Measurements from ENCODE around the gene LTBP4. TPM values are rescaled to one million over a fixed set of nuclear protein-coding genes. Genes with fewer than 3 reads are reported as not detected.
"Not testable (repeated sequence)": the region's sequence is repeated elsewhere in the genome, so short reads cannot be mapped to it uniquely, and the experiment has no call there.

LTBP4 gene
- total RNA-seq, 1 experiment from 2014 or later: 56.7 TPM

- DNase-seq (ENCODE audit: low spot score): no peak
These were observed 25.7 kb downstream of the LTBP4 start for GRCh38 chr19:40626918-40627317.

GRCh38 chr19:40627486-40628279, 26.5 kb downstream of the LTBP4 start:
- no peak for DNase-seq (ENCODE audit: low spot score)

- DNase-seq (ENCODE audit: low spot score): no peak
These were observed 28.2 kb downstream of the LTBP4 start for GRCh38 chr19:40629346-40629745.

GRCh38 chr19:40630571-40631160, 29.5 kb downstream of the LTBP4 start:
- no peak for DNase-seq (ENCODE audit: low spot score)

- no peak for DNase-seq (ENCODE audit: low spot score)
These were observed 31.3 kb downstream of the LTBP4 start for GRCh38 chr19:40632311-40633036.

- no peak for DNase-seq (ENCODE audit: low spot score)
These were observed 32.0 kb downstream of the LTBP4 start for GRCh38 chr19:40633207-40633606.

GRCh38 chr19:40638327-40638726, 37.2 kb downstream of the LTBP4 start:
- no peak for DNase-seq (ENCODE audit: low spot score)

- DNase-seq (ENCODE audit: low spot score): no peak
These were observed 38.4 kb downstream of the LTBP4 start for GRCh38 chr19:40639638-40639982.

- no peak for DNase-seq (ENCODE audit: low spot score)
These were observed 39.6 kb downstream of the LTBP4 start for GRCh38 chr19:40640744-40641143.

- DNase-seq (ENCODE audit: low spot score): no peak
These were observed 40.1 kb downstream of the LTBP4 start for GRCh38 chr19:40641281-40641680.

- DNase-seq (ENCODE audit: low spot score): no peak
These were observed 41.0 kb downstream of the LTBP4 start for GRCh38 chr19:40642051-40642706.

- DNase-seq (ENCODE audit: low spot score): no peak
These were observed 41.7 kb downstream of the LTBP4 start for GRCh38 chr19:40642757-40643305.

GRCh38 chr19:40646743-40647254, 45.6 kb downstream of the LTBP4 start:
- DNase-seq (ENCODE audit: low spot score): no peak

- DNase-seq (ENCODE audit: low spot score): peak; percentile 28
These were observed 48.9 kb downstream of the LTBP4 start for GRCh38 chr19:40649903-40650675.

GRCh38 chr19:40650749-40651305, 49.7 kb downstream of the LTBP4 start:
- no peak for DNase-seq (ENCODE audit: low spot score)

GRCh38 chr19:40652303-40652702, 51.1 kb downstream of the LTBP4 start:
- DNase-seq (ENCODE audit: low spot score): not testable (repeated sequence)

- not testable (repeated sequence) for DNase-seq (ENCODE audit: low spot score)
These were observed 54.5 kb downstream of the LTBP4 start for GRCh38 chr19:40655684-40656083.

GRCh38 chr19:40658031-40658430, 56.9 kb downstream of the LTBP4 start:
- no peak for DNase-seq (ENCODE audit: low spot score)

- DNase-seq (ENCODE audit: low spot score): no peak
These were observed 57.9 kb downstream of the LTBP4 start for GRCh38 chr19:40659116-40659515.

GRCh38 chr19:40659566-40659965, 58.4 kb downstream of the LTBP4 start:
- no peak for DNase-seq (ENCODE audit: low spot score)
